Esophagus (tissue), 2 donors: Measurements from ENCODE around the gene MYT1. TPM values are rescaled to one million over a fixed set of nuclear protein-coding genes. Genes with fewer than 3 reads are reported as not detected.

Experiments used
- H3K27ac ChIP-seq, 2 donors: one replicate each; pipeline ENCODE4 v1.5.1; 2013; ENCODE audit warnings: low read depth in 2 of 2, mild to moderate bottlenecking in 2 of 2, inconsistent platforms in 1 of 2, low read length in 1 of 2, moderate library complexity in 1 of 2
- H3K27me3 ChIP-seq, 2 donors: one replicate each; pipeline ENCODE4 v1.6.1; 2013; ENCODE audit warnings: low read length in 2 of 2, control low read depth in 1 of 2, mild to moderate bottlenecking in 1 of 2; ENCODE audit not compliant: insufficient read depth in 2 of 2, control insufficient read depth in 1 of 2
- H3K36me3 ChIP-seq, 2 donors: one replicate each; pipeline ENCODE4 v1.6.1; 2013; ENCODE audit warnings: low read length in 1 of 2; ENCODE audit not compliant: control insufficient read depth in 2 of 2, insufficient read depth in 2 of 2
- H3K4me1 ChIP-seq, 2 donors: one replicate each; pipeline ENCODE4 v1.6.1; 2013; ENCODE audit warnings: low read length in 1 of 2; ENCODE audit not compliant: control insufficient read depth in 2 of 2, insufficient read depth in 2 of 2
- H3K4me3 ChIP-seq, 2 donors: one replicate each; pipeline ENCODE4 v1.5.1; 2013; ENCODE audit warnings: low read length in 2 of 2, mild to moderate bottlenecking in 2 of 2, low read depth in 1 of 2, moderate library complexity in 1 of 2
- H3K9me3 ChIP-seq, 2 donors: one replicate each; pipeline ENCODE4 v1.6.1; 2013; ENCODE audit warnings: mild to moderate bottlenecking in 2 of 2, low read depth in 1 of 2, low read length in 1 of 2, moderate library complexity in 1 of 2; ENCODE audit not compliant: control insufficient read depth in 2 of 2, insufficient read depth in 1 of 2
- WGBS, 2 donors: extraction: QIAGEN DNeasy Blood & Tissue Kit; methylation state at CpG; one replicate each; pipeline ENCODE4 v1.1.7; 2013; 5-methylcytosine and 5-hydroxymethylcytosine counted together
- polyA plus RNA-seq, 2 donors: library from polyadenylated mRNA; stranded (reverse); fragments of 200-250 nt; gene quantifications; one replicate each; pipeline ENCODE4 v1.2.3, GENCODE V29; 2013
- donor health status: healthy with polysubstance abuse.
- donor health status: Bipolar disorder and iron deficiency.

The MYT1 gene
- polyA plus RNA-seq, 2 donors, result not detected

- H3K4me3 ChIP-seq, result no peak overlapping the region
- H3K36me3 ChIP-seq, result no peaks in the 10 kb centered on the region
- H3K27ac ChIP-seq, result no peak overlapping the region
- H3K9me3 ChIP-seq, result peaks cover 0 to under 1% of the 10 kb centered on the region in 2 donors
- WGBS, 2 donors, result 76 to 79% methylated on average over 21 of the region's 21 CpGs
- no peaks in the 10 kb centered on the region for H3K4me1 ChIP-seq
- no peaks in the 10 kb centered on the region for H3K27me3 ChIP-seq
Observed at GRCh38 chr20:64139199-64140060, 24.8 kb upstream of the MYT1 start.

DNA sequence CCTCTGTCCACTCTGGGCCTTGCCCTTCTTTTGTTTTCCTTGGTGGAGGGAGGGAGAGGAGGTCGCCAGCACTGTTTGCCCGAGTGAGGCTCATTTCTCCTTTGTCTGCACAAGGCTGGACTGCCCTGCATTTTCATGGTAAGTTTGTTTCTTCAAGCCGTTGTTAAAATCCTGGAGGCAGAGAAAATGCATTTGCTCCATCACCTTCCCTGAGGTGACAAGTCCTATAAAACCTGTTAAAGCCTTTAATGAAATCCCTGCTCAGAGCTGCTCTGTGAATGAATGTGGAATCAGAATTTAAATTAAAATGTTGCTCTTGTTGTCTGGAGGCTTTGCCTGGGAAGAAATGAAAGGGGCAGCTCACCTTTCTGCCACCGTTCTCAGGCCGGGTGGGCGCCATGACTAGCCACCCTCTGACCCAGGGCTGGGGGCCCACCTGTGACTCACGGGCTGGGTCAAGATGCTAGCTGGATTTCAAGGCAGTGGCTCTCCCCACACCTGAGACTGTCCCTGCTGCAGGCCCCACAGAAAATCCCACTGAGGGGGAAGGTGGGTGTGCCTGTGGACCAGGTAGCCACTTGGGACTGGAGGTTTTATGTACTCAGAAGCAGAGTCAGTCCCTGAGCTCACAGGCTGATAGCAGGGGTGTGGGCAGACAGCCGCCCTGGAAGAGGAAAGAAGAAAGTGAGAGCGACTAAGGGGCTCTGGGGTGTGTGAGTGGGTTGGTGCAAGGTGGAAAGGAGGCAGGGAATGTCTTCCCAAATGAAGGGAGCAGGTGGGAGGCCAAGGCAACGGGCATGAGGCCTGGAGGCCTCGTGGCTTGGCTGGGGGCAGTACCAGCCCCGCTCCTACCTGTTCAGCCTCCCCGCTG lies 24.0 kb upstream of the MYT1 start:
- Histone ChIP-seq H3K4me1 (no peaks in the 10 kb centered on the region), H3K36me3 (no peaks in the 10 kb centered on the region), H3K27me3 (no peaks in the 10 kb centered on the region), H3K4me3 (no peak overlapping the region), H3K27ac (no peak overlapping the region), H3K9me3 (peaks cover 3 to 9% of the 10 kb centered on the region in 2 donors)
- WGBS, 2 donors, result 69 to 75% methylated on average over 13 of the region's 13 CpGs

- Histone ChIP-seq H3K9me3 (peaks cover 5 to 15% of the 10 kb centered on the region in 2 donors), H3K4me3 (no peak overlapping the region), H3K36me3 (no peaks in the 10 kb centered on the region), H3K4me1 (no peaks in the 10 kb centered on the region), H3K27ac (no peak overlapping the region), H3K27me3 (no peaks in the 10 kb centered on the region)
- 66 to 69% methylated on average over 10 of the region's 10 CpGs for WGBS, 2 donors
Observed at GRCh38 chr20:64140956-64141355, 23.3 kb upstream of the MYT1 start.

DNA sequence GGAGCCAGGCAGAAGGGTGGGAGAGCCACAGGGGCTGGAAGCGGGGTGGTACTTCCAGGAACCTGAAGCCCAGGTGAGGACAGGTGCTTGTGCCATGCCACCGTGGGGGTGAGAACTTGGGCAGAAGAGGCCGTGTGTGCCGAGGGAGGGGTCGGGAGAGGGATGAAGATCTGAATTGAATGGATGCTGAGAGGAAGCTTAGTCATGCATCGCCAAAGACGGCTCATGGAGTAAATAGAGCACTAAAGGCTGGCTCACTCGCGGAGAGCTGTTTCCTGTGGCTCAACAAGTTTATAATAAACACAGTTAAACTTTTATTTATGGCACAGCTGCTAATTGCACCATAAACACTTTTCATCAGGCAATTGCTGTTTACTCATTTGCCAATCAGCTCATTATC lies 21.7 kb upstream of the MYT1 start:
- WGBS, 2 donors, result 27 to 28% methylated on average over 9 of the region's 9 CpGs
- Histone ChIP-seq H3K27ac (no peak overlapping the region), H3K27me3 (no peaks in the 10 kb centered on the region)

DNA sequence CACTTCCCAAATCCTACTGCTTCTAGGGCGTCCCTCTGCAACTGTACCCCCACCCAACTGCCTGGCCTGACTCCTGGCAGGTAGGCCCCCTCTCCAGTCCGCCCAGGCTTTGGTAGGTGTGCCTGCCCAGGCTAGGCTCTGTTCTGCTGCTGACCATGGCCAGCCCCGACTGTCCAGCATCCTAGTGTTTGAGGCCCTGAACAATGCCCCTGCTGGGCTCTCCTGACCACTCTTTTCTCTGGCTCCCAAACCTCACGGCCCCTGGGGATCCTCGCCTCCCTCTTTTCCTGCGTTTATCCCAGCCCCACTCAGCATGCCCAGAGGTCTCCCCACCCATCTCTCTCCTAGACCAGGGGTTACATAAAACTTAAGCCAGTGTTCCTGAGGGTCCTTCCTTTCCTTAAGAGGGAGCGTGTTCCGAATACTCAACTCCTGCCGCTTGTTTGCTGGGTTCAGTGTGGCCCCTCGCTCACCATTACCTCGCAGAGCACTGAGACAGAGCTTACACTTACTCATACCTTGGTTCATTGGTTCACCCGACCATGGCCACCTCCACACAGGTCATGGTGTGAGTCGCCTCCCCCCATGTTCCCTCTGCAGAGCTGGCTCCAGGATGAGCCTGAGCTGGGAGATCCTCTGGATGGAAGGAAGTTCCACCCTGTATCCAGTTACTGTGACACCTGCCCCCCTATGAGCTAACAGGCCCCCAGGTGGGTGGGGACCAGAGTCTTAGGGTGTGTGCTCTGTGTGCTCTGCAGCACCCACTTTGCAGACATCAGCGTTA lies 21.0 kb upstream of the MYT1 start:
- Histone ChIP-seq H3K27ac (no peak overlapping the region), H3K36me3 (no peaks in the 10 kb centered on the region), H3K9me3 (peaks cover 5 to 16% of the 10 kb centered on the region in 2 donors), H3K27me3 (no peaks in the 10 kb centered on the region), H3K4me1 (no peaks in the 10 kb centered on the region), H3K4me3 (no peak overlapping the region)
- WGBS, 2 donors, result 77 to 82% methylated on average over 14 of the region's 14 CpGs

More for the DNA sequence above, 21.7 kb upstream of the MYT1 start:
- Histone ChIP-seq H3K4me1 (no peaks in the 10 kb centered on the region), H3K36me3 (no peaks in the 10 kb centered on the region), H3K9me3 (peaks cover 5 to 16% of the 10 kb centered on the region in 2 donors), H3K4me3 (no peak overlapping the region)

DNA sequence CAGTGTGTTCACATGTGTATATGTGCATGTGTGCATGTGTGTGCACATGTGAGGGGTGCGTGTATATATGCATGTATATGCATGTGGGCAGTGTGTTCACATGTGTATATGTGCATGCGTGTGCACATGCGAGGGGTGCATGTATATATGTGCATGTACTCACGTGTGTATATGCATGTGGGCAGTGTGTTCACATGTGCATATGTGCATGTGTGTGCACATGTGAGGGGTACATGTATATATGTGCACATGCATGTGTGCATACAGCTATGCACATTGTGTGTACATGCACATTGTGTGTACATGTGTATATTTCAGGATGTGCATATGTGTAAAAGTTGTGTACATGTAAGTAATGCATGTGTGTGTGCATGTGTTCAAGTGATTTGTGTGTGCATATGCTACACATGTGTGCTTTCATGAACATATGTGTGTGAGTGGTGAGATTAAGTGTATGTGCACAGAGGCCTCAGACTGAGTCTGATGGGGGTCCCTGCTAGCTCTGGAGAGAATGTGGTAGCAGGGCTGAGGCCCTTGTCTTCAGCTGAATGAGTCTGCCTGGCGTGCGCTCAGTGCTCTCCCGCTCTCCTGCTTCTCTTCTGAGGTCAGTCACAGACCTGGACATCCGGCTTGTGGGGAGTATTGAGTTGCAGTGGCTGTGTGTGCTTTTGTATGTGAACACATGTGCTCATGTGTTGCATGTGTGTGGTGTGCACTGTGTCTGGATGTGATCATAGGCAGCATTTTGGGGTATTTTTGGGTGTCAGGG lies 19.9 kb upstream of the MYT1 start:
- H3K27me3 ChIP-seq, result no peaks in the 10 kb centered on the region
- no peak overlapping the region for H3K27ac ChIP-seq
- WGBS, 2 donors, result 85 to 90% methylated on average over 8 of the region's 8 CpGs
- no peaks in the 10 kb centered on the region for H3K4me1 ChIP-seq
- H3K4me3 ChIP-seq, result no peak overlapping the region
- H3K36me3 ChIP-seq, result no peaks in the 10 kb centered on the region
- H3K9me3 ChIP-seq, result peaks cover 5 to 16% of the 10 kb centered on the region in 2 donors

GRCh38 chr20:64145458-64146300 lies 18.6 kb upstream of the MYT1 start:
- 88 to 90% methylated on average over 17 of the region's 17 CpGs for WGBS, 2 donors
- no peak overlapping the region for H3K4me3 ChIP-seq
- H3K9me3 ChIP-seq, result peaks cover 5 to 25% of the 10 kb centered on the region in 2 donors
- no peaks in the 10 kb centered on the region for H3K4me1 ChIP-seq
- H3K27ac ChIP-seq, result no peak overlapping the region
- no peaks in the 10 kb centered on the region for H3K36me3 ChIP-seq
- no peaks in the 10 kb centered on the region for H3K27me3 ChIP-seq

- H3K27ac ChIP-seq, result no peak overlapping the region
- H3K4me3 ChIP-seq, result no peak overlapping the region
- no peaks in the 10 kb centered on the region for H3K27me3 ChIP-seq
- H3K36me3 ChIP-seq, result no peaks in the 10 kb centered on the region
- 77 to 80% methylated on average over 5 to 7 of the region's 7 CpGs for WGBS, 2 donors
- peaks cover 5 to 25% of the 10 kb centered on the region in 2 donors for H3K9me3 ChIP-seq
- no peaks in the 10 kb centered on the region for H3K4me1 ChIP-seq
Observed at GRCh38 chr20:64146301-64146935, 17.8 kb upstream of the MYT1 start.
